ENCODE results near the gene PTPRM. TPM values are rescaled to one million over a fixed set of nuclear protein-coding genes. Genes with fewer than 3 reads are reported as not detected.

PTPRM gene
- total and polyA plus RNA-seq, 2 donors (not counting 3 experiments of a cell fraction or from before 2014, with no cell fraction given): 37.4 to 43.7 TPM

DNA sequence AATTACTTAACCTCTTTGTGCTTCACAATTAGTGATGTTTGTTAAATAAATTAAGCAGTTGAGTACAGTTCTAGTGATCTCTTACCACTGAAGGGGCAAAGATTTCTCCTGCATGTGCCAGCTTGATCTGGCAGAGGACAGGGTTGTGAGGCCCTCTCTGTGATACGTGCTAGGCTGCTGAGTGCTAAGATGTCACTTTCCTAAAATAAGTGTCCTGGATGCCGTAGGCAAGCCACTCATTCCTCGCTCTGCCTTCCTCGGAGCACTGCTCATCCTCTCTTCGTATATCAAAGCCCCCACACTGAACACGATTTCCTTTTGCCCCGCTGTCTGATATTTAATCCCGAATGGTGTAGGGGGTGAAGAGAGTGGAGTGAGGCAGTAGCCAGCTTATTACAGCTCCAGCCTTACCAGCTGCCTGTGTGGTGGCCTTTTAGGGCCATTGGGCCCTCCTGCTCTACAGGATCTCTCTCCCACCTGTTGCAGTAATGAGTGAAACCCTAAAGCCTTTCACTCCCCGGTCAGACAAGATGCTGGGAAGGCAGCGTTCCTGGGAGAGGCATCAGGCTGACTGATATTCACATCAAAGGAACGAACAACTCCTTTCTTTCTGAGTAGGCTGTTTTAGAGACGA is 40.5 kb downstream of the PTPRM start:
- dilution Hi-C loops (cut with MboI; ENCODE audit: extremely low pct_ligation_motif_present, low sequenced_read_pairs) (no loop called here), intact Hi-C loops (cut with micrococcal nuclease) (no loop called here)
- Histone ChIP-seq H3K4me2 (ENCODE audit: insufficient read depth, low read length) (no peak overlapping the region), H3K27ac (ENCODE audit: insufficient read depth, low read depth, low read length) (no peak overlapping the region), H3K9ac (replicated peaks; ENCODE audit: extremely low read depth, insufficient read depth, low read length) (no peak overlapping the region), H3K4me1 (ENCODE audit: control insufficient read depth, extremely low read depth, insufficient read depth, low read length) (peaks cover 2% of the 10 kb centered on the region), H3K79me2 (ENCODE audit: control insufficient read depth, insufficient read depth, low read length) (no peaks in the 10 kb centered on the region), H2AFZ (ENCODE audit: low read depth, low read length) (no peak overlapping the region), H3K36me3 (ENCODE audit: control insufficient read depth in 2 of 2, extremely low read depth in 1 of 2, insufficient read depth in 2 of 2, low read length in 2 of 2) (no peaks in the 10 kb centered on the region), H4K20me1 (replicated peaks; ENCODE audit: control insufficient read depth, extremely low read depth, insufficient read depth, low read length) (no peaks in the 10 kb centered on the region), H3K4me3 (replicated peaks in 1 of 3; ENCODE audit: insufficient read depth in 1 of 3, low read depth in 1 of 3, low read length in 3 of 3) (no peak overlapping the region), H3K27me3 (ENCODE audit: control insufficient read depth in 2 of 2, insufficient read depth in 2 of 2, low read length in 2 of 2) (no peaks in the 10 kb centered on the region), H3K9me1 (replicated peaks; ENCODE audit: control insufficient read depth, extremely low read depth, insufficient read depth, low read length) (no peaks in the 10 kb centered on the region), H3K9me3 (replicated peaks; ENCODE audit: control insufficient read depth, insufficient read depth, low read length) (no peaks in the 10 kb centered on the region)
- FAIRE-seq: no peak
- ChIA-PET CTCF (no interaction called here), POLR2A (no interaction called here)
- BruUV-seq (replicated peaks): no TSS peak
- no peak for DNase-seq (ENCODE audit: low read depth, low spot score)
- TF ChIP-seq GATA2 (IDR thresholded peaks at IDR 0.05; ENCODE audit: insufficient read depth, insufficient read length, low read depth, low read length): no peak
- TF ChIP-seq, protein P1, sequence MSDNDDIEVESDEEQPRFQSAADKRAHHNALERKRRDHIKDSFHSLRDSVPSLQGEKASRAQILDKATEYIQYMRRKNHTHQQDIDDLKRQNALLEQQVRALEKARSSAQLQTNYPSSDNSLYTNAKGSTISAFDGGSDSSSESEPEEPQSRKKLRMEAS (IDR thresholded peaks at IDR 0.05; ENCODE audit: insufficient read depth, insufficient read length): no peak
- TF ChIP-seq JUN (IDR thresholded peaks at IDR 0.05; ENCODE audit: borderline replicate concordance, insufficient read depth, insufficient read length, low read depth): no peak
- TF ChIP-seq, protein P2, sequence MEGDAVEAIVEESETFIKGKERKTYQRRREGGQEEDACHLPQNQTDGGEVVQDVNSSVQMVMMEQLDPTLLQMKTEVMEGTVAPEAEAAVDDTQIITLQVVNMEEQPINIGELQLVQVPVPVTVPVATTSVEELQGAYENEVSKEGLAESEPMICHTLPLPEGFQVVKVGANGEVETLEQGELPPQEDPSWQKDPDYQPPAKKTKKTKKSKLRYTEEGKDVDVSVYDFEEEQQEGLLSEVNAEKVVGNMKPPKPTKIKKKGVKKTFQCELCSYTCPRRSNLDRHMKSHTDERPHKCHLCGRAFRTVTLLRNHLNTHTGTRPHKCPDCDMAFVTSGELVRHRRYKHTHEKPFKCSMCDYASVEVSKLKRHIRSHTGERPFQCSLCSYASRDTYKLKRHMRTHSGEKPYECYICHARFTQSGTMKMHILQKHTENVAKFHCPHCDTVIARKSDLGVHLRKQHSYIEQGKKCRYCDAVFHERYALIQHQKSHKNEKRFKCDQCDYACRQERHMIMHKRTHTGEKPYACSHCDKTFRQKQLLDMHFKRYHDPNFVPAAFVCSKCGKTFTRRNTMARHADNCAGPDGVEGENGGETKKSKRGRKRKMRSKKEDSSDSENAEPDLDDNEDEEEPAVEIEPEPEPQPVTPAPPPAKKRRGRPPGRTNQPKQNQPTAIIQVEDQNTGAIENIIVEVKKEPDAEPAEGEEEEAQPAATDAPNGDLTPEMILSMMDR (IDR thresholded peaks at IDR 0.05; ENCODE audit: extremely low read depth in 1 of 2, insufficient read depth in 1 of 2, low read depth in 1 of 2, low read length in 2 of 2): no peak
- no peak for TF ChIP-seq POLR2AphosphoS5 (IDR thresholded peaks at IDR 0.05; ENCODE audit: insufficient read depth, low read depth, low read length)
- no peak for TF ChIP-seq POLR2A (IDR thresholded peaks at IDR 0.05; ENCODE audit: low read depth, low read length)
- TF ChIP-seq MYC (IDR thresholded peaks at IDR 0.05; ENCODE audit: low read depth, low read length): no peak
- TF ChIP-seq FOS (IDR thresholded peaks at IDR 0.05; ENCODE audit: borderline replicate concordance, insufficient read depth, low read length): no peak

Data from endothelial cell of umbilical vein (primary cell).